ENCODE results near the gene TACC3. TPM values are rescaled to one million over a fixed set of nuclear protein-coding genes. Genes with fewer than 3 reads are reported as not detected.

The TACC3 gene
- total and polyA plus RNA-seq, 2 donors (not counting 1 experiment from before 2014, with no cell fraction given): 7.3 to 10.2 TPM

DNA sequence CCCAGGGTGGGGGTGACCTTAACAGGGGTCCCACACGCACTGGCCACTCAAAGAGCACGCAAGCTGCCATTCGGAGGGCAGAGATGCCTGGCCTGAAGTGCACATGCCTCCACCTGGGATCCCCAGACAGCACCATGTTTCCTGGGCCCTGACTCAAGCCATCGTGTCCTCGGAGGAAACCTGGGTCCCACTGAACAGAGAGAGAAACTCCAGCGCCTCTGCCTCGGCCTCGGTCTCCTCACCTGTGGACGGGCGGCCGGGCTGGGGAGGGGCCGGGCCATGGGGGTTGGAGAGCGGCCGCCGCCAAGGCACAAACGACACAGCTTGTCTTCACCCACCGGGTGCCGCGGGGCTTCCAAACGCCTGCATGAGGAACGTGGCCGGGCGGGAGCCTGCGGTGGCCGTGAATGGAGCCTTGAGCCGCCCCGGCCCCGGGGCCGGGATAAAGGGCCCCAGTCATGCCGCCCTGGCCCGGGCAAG lies 41.8 kb downstream of the TACC3 start:
- H3K9ac ChIP-seq (ENCODE audit: insufficient read depth, low read length): no peak overlapping the region
- H3K36me3 ChIP-seq (ENCODE audit: control insufficient read depth, insufficient read depth, low read length): no peaks in the 10 kb centered on the region
- H3K9me3 ChIP-seq (ENCODE audit: control insufficient read depth, insufficient read depth, low read depth, low read length): no peaks in the 10 kb centered on the region
- no peak overlapping the region for H3K27ac ChIP-seq (ENCODE audit: insufficient read depth, low read length)
- H3K79me2 ChIP-seq (ENCODE audit: control insufficient read depth, insufficient read depth, low read length): no peaks in the 10 kb centered on the region
- H3K4me2 ChIP-seq (ENCODE audit: extremely low read depth, insufficient read depth, low read length): no peak overlapping the region
- no peak overlapping the region for H3K4me3 ChIP-seq (replicated peaks in 1 of 4; ENCODE audit: control extremely low read depth in 1 of 4, insufficient read depth in 1 of 4, low read depth in 3 of 4, low read length in 4 of 4)
- H2AFZ ChIP-seq (ENCODE audit: low read length): no peak overlapping the region
- H4K20me1 ChIP-seq (ENCODE audit: control insufficient read depth, extremely low read depth, insufficient read depth, low read length): no peaks in the 10 kb centered on the region
- no peaks in the 10 kb centered on the region for H3K27me3 ChIP-seq (ENCODE audit: control insufficient read depth, insufficient read depth, low read length)
- no peak for TF ChIP-seq EZH2 (IDR thresholded peaks at IDR 0.05; ENCODE audit: low read length, missing control alignments)
- TF ChIP-seq, protein P1, sequence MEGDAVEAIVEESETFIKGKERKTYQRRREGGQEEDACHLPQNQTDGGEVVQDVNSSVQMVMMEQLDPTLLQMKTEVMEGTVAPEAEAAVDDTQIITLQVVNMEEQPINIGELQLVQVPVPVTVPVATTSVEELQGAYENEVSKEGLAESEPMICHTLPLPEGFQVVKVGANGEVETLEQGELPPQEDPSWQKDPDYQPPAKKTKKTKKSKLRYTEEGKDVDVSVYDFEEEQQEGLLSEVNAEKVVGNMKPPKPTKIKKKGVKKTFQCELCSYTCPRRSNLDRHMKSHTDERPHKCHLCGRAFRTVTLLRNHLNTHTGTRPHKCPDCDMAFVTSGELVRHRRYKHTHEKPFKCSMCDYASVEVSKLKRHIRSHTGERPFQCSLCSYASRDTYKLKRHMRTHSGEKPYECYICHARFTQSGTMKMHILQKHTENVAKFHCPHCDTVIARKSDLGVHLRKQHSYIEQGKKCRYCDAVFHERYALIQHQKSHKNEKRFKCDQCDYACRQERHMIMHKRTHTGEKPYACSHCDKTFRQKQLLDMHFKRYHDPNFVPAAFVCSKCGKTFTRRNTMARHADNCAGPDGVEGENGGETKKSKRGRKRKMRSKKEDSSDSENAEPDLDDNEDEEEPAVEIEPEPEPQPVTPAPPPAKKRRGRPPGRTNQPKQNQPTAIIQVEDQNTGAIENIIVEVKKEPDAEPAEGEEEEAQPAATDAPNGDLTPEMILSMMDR (conservative IDR thresholded peaks at IDR 0.05 in 1 of 2, IDR thresholded peaks at IDR 0.05 in 1 of 2; ENCODE audit: low read depth in 1 of 2, low read length in 2 of 2): no peak
- H3K4me1 ChIP-seq (ENCODE audit: control insufficient read depth, extremely low read depth, insufficient read depth, low read length): no peaks in the 10 kb centered on the region
- DNase-seq (ENCODE audit: low read depth in 2 of 2): no peak

DNA sequence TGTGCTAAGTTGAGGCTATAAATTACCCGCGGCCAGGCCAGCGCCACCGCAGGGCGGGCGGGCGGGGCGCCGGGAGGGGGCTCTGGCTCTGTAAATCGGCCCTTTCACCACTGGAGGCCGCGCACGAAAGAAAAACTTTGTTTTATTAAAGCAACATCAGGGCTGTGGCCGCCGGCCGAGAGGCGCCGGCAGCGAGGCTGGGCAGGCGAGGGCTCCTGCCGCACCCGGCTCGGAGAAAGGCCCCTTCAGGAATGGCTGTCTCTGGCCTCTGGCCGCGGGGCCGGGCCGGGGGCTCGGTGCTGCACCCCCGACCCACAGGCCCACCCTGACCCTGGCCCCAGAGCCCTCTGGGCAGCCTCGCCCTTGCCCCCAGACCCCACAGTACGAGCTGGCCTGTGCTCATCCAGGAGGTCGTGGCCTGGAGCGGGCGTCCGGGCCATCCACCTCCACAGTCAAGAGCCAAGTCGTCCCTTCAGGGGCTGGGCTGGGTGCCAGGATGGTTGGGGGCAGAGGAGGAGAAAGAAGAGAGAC lies 42.3 kb downstream of the TACC3 start:
- no peaks in the 10 kb centered on the region for H4K20me1 ChIP-seq (ENCODE audit: control insufficient read depth, extremely low read depth, insufficient read depth, low read length)
- H3K27me3 ChIP-seq (ENCODE audit: control insufficient read depth, insufficient read depth, low read length): no peaks in the 10 kb centered on the region
- no peaks in the 10 kb centered on the region for H3K4me1 ChIP-seq (ENCODE audit: control insufficient read depth, extremely low read depth, insufficient read depth, low read length)
- no peaks in the 10 kb centered on the region for H3K79me2 ChIP-seq (ENCODE audit: control insufficient read depth, insufficient read depth, low read length)
- peak overlapping the region; percentile 23 for H3K4me2 ChIP-seq (ENCODE audit: extremely low read depth, insufficient read depth, low read length)
- H3K9ac ChIP-seq (ENCODE audit: insufficient read depth, low read length): no peak overlapping the region
- TF ChIP-seq, protein P1 (conservative IDR thresholded peaks at IDR 0.05 in 1 of 2, IDR thresholded peaks at IDR 0.05 in 1 of 2; ENCODE audit: low read depth in 1 of 2, low read length in 2 of 2): peak in 1 of 2 donors; percentile 20
- no peak for TF ChIP-seq EZH2 (IDR thresholded peaks at IDR 0.05; ENCODE audit: low read length, missing control alignments)
- H3K4me3 ChIP-seq (replicated peaks in 1 of 4; ENCODE audit: control extremely low read depth in 1 of 4, insufficient read depth in 1 of 4, low read depth in 3 of 4, low read length in 4 of 4): peak overlapping the region in 1 of 4 experiments; percentile 27
- no peaks in the 10 kb centered on the region for H3K36me3 ChIP-seq (ENCODE audit: control insufficient read depth, insufficient read depth, low read length)
- no peak overlapping the region for H3K27ac ChIP-seq (ENCODE audit: insufficient read depth, low read length)
- H2AFZ ChIP-seq (ENCODE audit: low read length): no peak overlapping the region
- no peaks in the 10 kb centered on the region for H3K9me3 ChIP-seq (ENCODE audit: control insufficient read depth, insufficient read depth, low read depth, low read length)
- DNase-seq (ENCODE audit: low read depth in 2 of 2): peak; percentile 42 to 51

DNA sequence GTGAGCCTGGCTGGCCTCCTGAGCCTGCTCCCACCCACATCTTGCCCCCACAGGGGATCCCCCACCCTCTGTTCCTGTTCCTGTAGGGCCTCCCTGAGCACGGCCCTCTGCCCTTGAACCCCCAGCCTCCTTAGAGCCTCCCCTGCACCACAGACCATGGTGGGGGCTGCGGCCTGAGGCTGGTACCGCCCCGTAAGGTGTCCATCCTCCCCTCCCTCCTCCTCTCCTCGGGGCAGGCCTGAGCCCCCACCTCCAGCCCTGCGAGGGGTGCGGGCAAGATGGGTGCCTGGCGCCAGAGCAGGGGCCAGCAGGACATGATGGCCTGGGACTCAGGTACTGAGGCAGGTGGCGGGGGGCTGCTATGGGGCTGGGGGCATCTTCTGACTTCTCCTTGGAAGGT lies 43.3 kb downstream of the TACC3 start:
- Histone ChIP-seq H3K36me3 (ENCODE audit: control insufficient read depth, insufficient read depth, low read length) (no peaks in the 10 kb centered on the region), H3K4me3 (replicated peaks in 1 of 4; ENCODE audit: control extremely low read depth in 1 of 4, insufficient read depth in 1 of 4, low read depth in 3 of 4, low read length in 4 of 4) (no peak overlapping the region), H3K27ac (ENCODE audit: insufficient read depth, low read length) (no peak overlapping the region), H2AFZ (ENCODE audit: low read length) (no peak overlapping the region), H3K4me1 (ENCODE audit: control insufficient read depth, extremely low read depth, insufficient read depth, low read length) (no peaks in the 10 kb centered on the region), H4K20me1 (ENCODE audit: control insufficient read depth, extremely low read depth, insufficient read depth, low read length) (no peaks in the 10 kb centered on the region), H3K9me3 (ENCODE audit: control insufficient read depth, insufficient read depth, low read depth, low read length) (no peaks in the 10 kb centered on the region), H3K9ac (ENCODE audit: insufficient read depth, low read length) (no peak overlapping the region), H3K27me3 (ENCODE audit: control insufficient read depth, insufficient read depth, low read length) (no peaks in the 10 kb centered on the region), H3K4me2 (ENCODE audit: extremely low read depth, insufficient read depth, low read length) (no peak overlapping the region), H3K79me2 (ENCODE audit: control insufficient read depth, insufficient read depth, low read length) (no peaks in the 10 kb centered on the region)
- DNase-seq (ENCODE audit: low read depth in 2 of 2): no peak
- TF ChIP-seq EZH2 (IDR thresholded peaks at IDR 0.05; ENCODE audit: low read length, missing control alignments): no peak
- TF ChIP-seq, protein P1 (conservative IDR thresholded peaks at IDR 0.05 in 1 of 2, IDR thresholded peaks at IDR 0.05 in 1 of 2; ENCODE audit: low read depth in 1 of 2, low read length in 2 of 2): no peak

All from fibroblast of lung (primary cell).